ENCODE results near the gene NPSR1. TPM values are rescaled to one million over a fixed set of nuclear protein-coding genes. Genes with fewer than 3 reads are reported as not detected.

Gene NPSR1
- total and polyA plus RNA-seq, 11 donors = not detected

DNA sequence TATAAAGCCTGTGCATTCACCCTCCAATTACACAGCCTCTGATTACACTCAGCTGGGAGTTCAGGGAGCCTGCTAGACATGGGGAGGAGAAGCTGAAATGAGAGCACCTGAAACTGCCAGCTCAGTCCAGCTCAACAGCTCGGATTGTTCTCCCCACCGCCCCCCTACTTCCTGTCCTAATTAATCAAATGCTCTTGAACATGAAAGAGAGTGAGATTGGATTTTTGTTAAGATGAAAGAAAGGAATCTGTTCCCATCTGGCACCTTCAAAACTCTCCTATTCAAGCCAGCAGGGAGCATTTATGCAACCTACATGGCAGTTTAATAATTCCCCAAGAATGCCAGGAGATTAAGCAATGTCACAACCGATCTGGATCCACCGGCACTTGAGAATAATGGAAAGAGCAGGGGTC is 98.0 kb downstream of the NPSR1 start:
- DNase-seq = no peak
- WGBS, 4 donors = 30 to 60% (median 43%) methylated on average over 4 of the region's 4 CpGs
- Histone ChIP-seq H3K4me3 (no peak overlapping the region), H3K36me3 (no peaks in the 10 kb centered on the region), H3K4me1 (no peaks in the 10 kb centered on the region), H3K9me3 (no peaks in the 10 kb centered on the region), H3K27me3 (no peaks in the 10 kb centered on the region), H3K27ac (no peak overlapping the region)
- intact Hi-C loops (cut with DNase I) = loop anchor here in 2 of 10 donors (10.0 kb wide), 2 partner anchors 169 to 279 kb away; partner anchors contain the start of gene DPY19L1 (in 2 of the 2)
- ATAC-seq = no peak
- TF ChIP-seq POLR2A (IDR thresholded peaks at IDR 0.05) = no peak
- TF ChIP-seq, protein P1, sequence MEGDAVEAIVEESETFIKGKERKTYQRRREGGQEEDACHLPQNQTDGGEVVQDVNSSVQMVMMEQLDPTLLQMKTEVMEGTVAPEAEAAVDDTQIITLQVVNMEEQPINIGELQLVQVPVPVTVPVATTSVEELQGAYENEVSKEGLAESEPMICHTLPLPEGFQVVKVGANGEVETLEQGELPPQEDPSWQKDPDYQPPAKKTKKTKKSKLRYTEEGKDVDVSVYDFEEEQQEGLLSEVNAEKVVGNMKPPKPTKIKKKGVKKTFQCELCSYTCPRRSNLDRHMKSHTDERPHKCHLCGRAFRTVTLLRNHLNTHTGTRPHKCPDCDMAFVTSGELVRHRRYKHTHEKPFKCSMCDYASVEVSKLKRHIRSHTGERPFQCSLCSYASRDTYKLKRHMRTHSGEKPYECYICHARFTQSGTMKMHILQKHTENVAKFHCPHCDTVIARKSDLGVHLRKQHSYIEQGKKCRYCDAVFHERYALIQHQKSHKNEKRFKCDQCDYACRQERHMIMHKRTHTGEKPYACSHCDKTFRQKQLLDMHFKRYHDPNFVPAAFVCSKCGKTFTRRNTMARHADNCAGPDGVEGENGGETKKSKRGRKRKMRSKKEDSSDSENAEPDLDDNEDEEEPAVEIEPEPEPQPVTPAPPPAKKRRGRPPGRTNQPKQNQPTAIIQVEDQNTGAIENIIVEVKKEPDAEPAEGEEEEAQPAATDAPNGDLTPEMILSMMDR (IDR thresholded peaks at IDR 0.05) = no peak

DNA sequence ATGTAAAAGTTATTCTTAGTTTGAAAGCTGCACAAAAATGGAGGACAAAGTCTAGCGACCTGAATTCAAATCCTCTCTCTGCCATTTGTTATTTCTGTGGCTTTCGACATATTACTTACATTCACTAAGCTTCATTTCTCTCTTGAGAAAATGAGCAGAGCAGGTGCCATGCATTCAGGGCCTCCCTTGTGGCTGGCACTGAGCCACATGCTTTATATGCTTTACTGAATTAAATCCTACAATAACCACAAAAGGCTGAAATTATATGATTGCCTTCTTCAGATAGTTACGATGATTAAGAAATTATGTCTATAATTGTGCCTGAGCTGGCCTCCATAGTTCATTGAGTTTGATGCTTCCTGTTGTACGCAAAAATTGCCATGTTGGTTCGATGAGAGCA is 98.7 kb downstream of the NPSR1 start:
- Histone ChIP-seq H3K4me3 (no peak overlapping the region), H3K9me3 (no peaks in the 10 kb centered on the region), H3K27ac (no peak overlapping the region), H3K36me3 (no peaks in the 10 kb centered on the region), H3K4me1 (no peaks in the 10 kb centered on the region), H3K27me3 (no peaks in the 10 kb centered on the region)
- intact Hi-C loops (cut with DNase I) = loop anchor here in 2 of 10 donors (10.0 kb wide), 2 partner anchors 168 to 278 kb away; partner anchors contain the start of gene DPY19L1 (in 2 of the 2)
- WGBS, 4 donors = 91% methylated on average over 5 of the region's 5 CpGs
- ATAC-seq (no peak), DNase-seq (no peak)
- TF ChIP-seq, protein P1 (IDR thresholded peaks at IDR 0.05) = no peak
- TF ChIP-seq POLR2A (IDR thresholded peaks at IDR 0.05) = no peak

DNA sequence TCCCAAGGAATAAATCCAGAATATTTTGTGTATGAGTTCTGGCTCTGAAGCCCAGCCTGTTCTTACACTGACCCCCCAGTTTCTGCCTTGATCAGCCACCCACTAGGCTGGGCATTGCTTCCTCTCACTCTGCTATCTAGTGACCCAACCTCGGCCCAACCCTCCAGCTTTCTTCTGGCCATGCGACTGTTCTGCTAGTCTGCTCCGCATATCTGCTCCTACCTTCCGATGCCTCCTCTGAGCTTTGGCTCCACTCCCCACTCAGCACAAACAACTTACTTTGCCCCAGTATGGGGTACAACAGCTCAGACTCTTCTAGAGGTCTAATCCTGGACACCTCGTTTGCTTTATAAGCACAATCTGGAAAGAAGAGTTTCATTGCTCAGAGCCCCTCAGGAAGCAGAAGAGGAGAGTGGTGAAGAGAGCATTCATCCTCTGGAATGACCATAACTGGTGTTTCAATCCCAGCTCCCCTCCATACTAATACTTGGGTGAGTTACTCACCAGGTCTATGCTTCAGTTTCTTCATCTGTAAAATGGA is 99.6 kb downstream of the NPSR1 start:
- Histone ChIP-seq H3K9me3 (no peaks in the 10 kb centered on the region), H3K36me3 (no peaks in the 10 kb centered on the region), H3K27me3 (no peaks in the 10 kb centered on the region), H3K4me3 (no peak overlapping the region), H3K27ac (no peak overlapping the region), H3K4me1 (no peaks in the 10 kb centered on the region)
- intact Hi-C loops (cut with DNase I) = loop anchor here in 2 of 10 donors (10.0 kb wide), 2 partner anchors 167 to 277 kb away; partner anchors contain the start of gene DPY19L1 (in 2 of the 2)
- WGBS, 4 donors = 71 to 82% (median 81%) methylated on average over 5 of the region's 5 CpGs
- no peak for TF ChIP-seq POLR2A (IDR thresholded peaks at IDR 0.05)
- TF ChIP-seq, protein P1 (IDR thresholded peaks at IDR 0.05) = no peak
- no peak for DNase-seq
- no peak for ATAC-seq

DNA sequence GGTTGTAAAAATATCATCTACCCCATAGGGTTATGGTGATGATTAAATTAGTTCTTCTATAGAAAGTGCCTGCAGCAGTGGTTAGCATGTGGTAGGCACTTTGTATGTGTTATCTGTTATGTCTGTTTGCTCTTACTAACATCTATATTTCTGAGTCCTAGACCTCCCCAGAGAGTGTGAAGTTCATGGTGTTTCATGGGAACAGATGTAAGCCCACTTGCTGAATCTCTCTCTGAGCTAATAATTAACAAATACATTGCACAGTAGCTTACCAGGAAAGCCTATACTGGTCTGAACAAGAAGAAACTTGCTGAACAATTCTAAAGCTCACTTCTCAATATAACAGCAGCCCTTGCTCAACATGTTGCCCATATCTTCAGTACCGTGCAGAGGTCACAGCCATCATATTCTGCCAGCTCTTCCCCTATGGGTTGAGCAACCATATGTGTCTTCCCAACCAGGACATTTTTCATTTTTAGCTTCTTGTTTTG is 100.1 kb downstream of the NPSR1 start:
- Histone ChIP-seq H3K9me3 (no peaks in the 10 kb centered on the region), H3K36me3 (no peaks in the 10 kb centered on the region), H3K27me3 (no peaks in the 10 kb centered on the region), H3K27ac (no peak overlapping the region), H3K4me1 (no peaks in the 10 kb centered on the region), H3K4me3 (no peak overlapping the region)
- intact Hi-C loops (cut with DNase I) = loop anchor here in 2 of 10 donors (10.0 kb wide), 2 partner anchors 167 to 277 kb away; partner anchors contain the start of gene DPY19L1 (in 2 of the 2)
- ATAC-seq (no peak), DNase-seq (no peak)
- TF ChIP-seq, protein P1 (IDR thresholded peaks at IDR 0.05) = no peak
- TF ChIP-seq POLR2A (IDR thresholded peaks at IDR 0.05) = no peak
- WGBS, 4 donors = 64 to 74% (median 70%) methylated on average over 1 of the region's 1 CpG

Data from heart left ventricle (tissue), 16 donors.